ENCODE results near the gene YPEL2.

GRCh38 chr17:59366773-59367656 lies 35.6 kb downstream of the YPEL2 start:
- TF ChIP-seq CTCF (conservative IDR thresholded peaks at IDR 0.05; ENCODE audit: low read length) (no peak), EZH2phosphoT487 (IDR thresholded peaks at IDR 0.05; ENCODE audit: borderline replicate concordance, low read depth, low read length) (no peak)

Data from OCI-LY7 (cell line).